Measurements from ENCODE around the gene EXOC5.

DNA sequence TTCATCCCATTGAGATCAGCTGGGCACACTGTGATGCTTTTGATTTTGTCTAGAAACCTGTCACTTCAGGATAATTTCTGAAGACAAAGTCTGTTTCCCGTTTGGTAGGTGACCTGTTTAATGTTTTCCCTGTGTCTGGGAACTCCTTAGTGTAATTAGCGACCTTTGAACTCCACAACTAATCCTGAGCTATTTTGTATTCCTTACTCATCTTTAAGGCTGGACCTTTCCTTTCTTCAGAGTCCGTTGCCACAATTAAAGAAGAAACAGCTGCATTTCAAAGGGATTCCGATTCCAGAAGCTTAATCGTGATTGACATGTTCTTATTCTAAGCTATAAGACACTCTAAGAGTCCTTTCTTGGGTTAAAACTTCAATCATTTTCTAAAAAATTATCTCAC lies 22.0 kb upstream of the EXOC5 start:
- TF ChIP-seq, protein P1, sequence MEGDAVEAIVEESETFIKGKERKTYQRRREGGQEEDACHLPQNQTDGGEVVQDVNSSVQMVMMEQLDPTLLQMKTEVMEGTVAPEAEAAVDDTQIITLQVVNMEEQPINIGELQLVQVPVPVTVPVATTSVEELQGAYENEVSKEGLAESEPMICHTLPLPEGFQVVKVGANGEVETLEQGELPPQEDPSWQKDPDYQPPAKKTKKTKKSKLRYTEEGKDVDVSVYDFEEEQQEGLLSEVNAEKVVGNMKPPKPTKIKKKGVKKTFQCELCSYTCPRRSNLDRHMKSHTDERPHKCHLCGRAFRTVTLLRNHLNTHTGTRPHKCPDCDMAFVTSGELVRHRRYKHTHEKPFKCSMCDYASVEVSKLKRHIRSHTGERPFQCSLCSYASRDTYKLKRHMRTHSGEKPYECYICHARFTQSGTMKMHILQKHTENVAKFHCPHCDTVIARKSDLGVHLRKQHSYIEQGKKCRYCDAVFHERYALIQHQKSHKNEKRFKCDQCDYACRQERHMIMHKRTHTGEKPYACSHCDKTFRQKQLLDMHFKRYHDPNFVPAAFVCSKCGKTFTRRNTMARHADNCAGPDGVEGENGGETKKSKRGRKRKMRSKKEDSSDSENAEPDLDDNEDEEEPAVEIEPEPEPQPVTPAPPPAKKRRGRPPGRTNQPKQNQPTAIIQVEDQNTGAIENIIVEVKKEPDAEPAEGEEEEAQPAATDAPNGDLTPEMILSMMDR (conservative IDR thresholded peaks at IDR 0.05 in 1 of 2, IDR thresholded peaks at IDR 0.05 in 1 of 2; ENCODE audit: extremely low read depth in 1 of 2, insufficient read depth in 1 of 2, low read depth in 1 of 2, low read length in 2 of 2), result no peak
- TF ChIP-seq EZH2 (IDR thresholded peaks at IDR 0.05; ENCODE audit: borderline replicate concordance, low read length), result no peak

All from mammary epithelial cell (primary cell).